ENCODE results near the gene KMT2C. TPM values are rescaled to one million over a fixed set of nuclear protein-coding genes. Genes with fewer than 3 reads are reported as not detected.
"Not testable (repeated sequence)": the region's sequence is repeated elsewhere in the genome, so short reads cannot be mapped to it uniquely, and the experiment has no call there.

Gene KMT2C
- polyA plus RNA-seq, 2 donors, result 8.2 to 11.7 TPM

GRCh38 chr7:152333134-152333533 is 102.7 kb downstream of the KMT2C start:
- Histone ChIP-seq H3K27me3 (ENCODE audit: control insufficient read depth in 1 of 2, insufficient read depth in 2 of 2, low read length in 2 of 2) (no peaks in the 10 kb centered on the region), H3K4me3 (ENCODE audit: low read depth in 1 of 2, low read length in 2 of 2) (no peak overlapping the region), H3K9me3 (ENCODE audit: control insufficient read depth in 2 of 2, insufficient read depth in 1 of 2, low read depth in 1 of 2, low read length in 1 of 2) (no peaks in the 10 kb centered on the region), H3K4me1 (ENCODE audit: control insufficient read depth in 2 of 2, insufficient read depth in 2 of 2, low read length in 1 of 2) (peaks cover 0 to 2% of the 10 kb centered on the region in 2 donors), H3K36me3 (ENCODE audit: control insufficient read depth in 2 of 2, insufficient read depth in 2 of 2, low read length in 1 of 2) (peaks cover 2 to 8% of the 10 kb centered on the region in 2 donors), H3K27ac (ENCODE audit: low read depth in 2 of 2, low read length in 1 of 2) (no peak overlapping the region)
- 96 to 100% methylated on average over 2 of the region's 2 CpGs for WGBS, 2 donors

GRCh38 chr7:152330827-152331226 is 105.0 kb downstream of the KMT2C start:
- WGBS, 2 donors, result 88 to 91% methylated on average over 2 of the region's 2 CpGs
- no peak overlapping the region for H3K4me3 ChIP-seq (ENCODE audit: low read depth in 1 of 2, low read length in 2 of 2)
- no peak overlapping the region for H3K27ac ChIP-seq (ENCODE audit: low read depth in 2 of 2, low read length in 1 of 2)
- no peaks in the 10 kb centered on the region for H3K9me3 ChIP-seq (ENCODE audit: control insufficient read depth in 2 of 2, insufficient read depth in 1 of 2, low read depth in 1 of 2, low read length in 1 of 2)
- no peaks in the 10 kb centered on the region for H3K27me3 ChIP-seq (ENCODE audit: control insufficient read depth in 1 of 2, insufficient read depth in 2 of 2, low read length in 2 of 2)
- peaks cover 0 to 2% of the 10 kb centered on the region in 2 donors for H3K4me1 ChIP-seq (ENCODE audit: control insufficient read depth in 2 of 2, insufficient read depth in 2 of 2, low read length in 1 of 2)
- peaks cover 2 to 8% of the 10 kb centered on the region in 2 donors for H3K36me3 ChIP-seq (ENCODE audit: control insufficient read depth in 2 of 2, insufficient read depth in 2 of 2, low read length in 1 of 2)

GRCh38 chr7:152329469-152329868 is 106.3 kb downstream of the KMT2C start:
- peaks cover 2 to 8% of the 10 kb centered on the region in 2 donors for H3K36me3 ChIP-seq (ENCODE audit: control insufficient read depth in 2 of 2, insufficient read depth in 2 of 2, low read length in 1 of 2)

GRCh38 chr7:152328234-152328633 is 107.6 kb downstream of the KMT2C start:
- Histone ChIP-seq H3K27me3 (ENCODE audit: control insufficient read depth in 1 of 2, insufficient read depth in 2 of 2, low read length in 2 of 2) (no peaks in the 10 kb centered on the region), H3K27ac (ENCODE audit: low read depth in 2 of 2, low read length in 1 of 2) (no peak overlapping the region), H3K36me3 (ENCODE audit: control insufficient read depth in 2 of 2, insufficient read depth in 2 of 2, low read length in 1 of 2) (peaks cover 2 to 8% of the 10 kb centered on the region in 2 donors), H3K9me3 (ENCODE audit: control insufficient read depth in 2 of 2, insufficient read depth in 1 of 2, low read depth in 1 of 2, low read length in 1 of 2) (no peaks in the 10 kb centered on the region), H3K4me1 (ENCODE audit: control insufficient read depth in 2 of 2, insufficient read depth in 2 of 2, low read length in 1 of 2) (peaks cover 0 to 2% of the 10 kb centered on the region in 2 donors), H3K4me3 (ENCODE audit: low read depth in 1 of 2, low read length in 2 of 2) (no peak overlapping the region)
- 100% methylated on average over 1 of the region's 1 CpG for WGBS, 2 donors

More at GRCh38 chr7:152329469-152329868, 106.3 kb downstream of the KMT2C start:
- no peaks in the 10 kb centered on the region for H3K27me3 ChIP-seq (ENCODE audit: control insufficient read depth in 1 of 2, insufficient read depth in 2 of 2, low read length in 2 of 2)
- H3K4me1 ChIP-seq (ENCODE audit: control insufficient read depth in 2 of 2, insufficient read depth in 2 of 2, low read length in 1 of 2), result peaks cover 0 to 2% of the 10 kb centered on the region in 2 donors
- H3K27ac ChIP-seq (ENCODE audit: low read depth in 2 of 2, low read length in 1 of 2), result no peak overlapping the region
- H3K9me3 ChIP-seq (ENCODE audit: control insufficient read depth in 2 of 2, insufficient read depth in 1 of 2, low read depth in 1 of 2, low read length in 1 of 2), result no peaks in the 10 kb centered on the region
- 94 to 95% methylated on average over 2 of the region's 2 CpGs for WGBS, 2 donors
- H3K4me3 ChIP-seq (ENCODE audit: low read depth in 1 of 2, low read length in 2 of 2), result no peak overlapping the region

- H3K27me3 ChIP-seq (ENCODE audit: control insufficient read depth in 1 of 2, insufficient read depth in 2 of 2, low read length in 2 of 2), result no peaks in the 10 kb centered on the region
- H3K27ac ChIP-seq (ENCODE audit: low read depth in 2 of 2, low read length in 1 of 2), result no peak overlapping the region
- no peak overlapping the region for H3K4me3 ChIP-seq (ENCODE audit: low read depth in 1 of 2, low read length in 2 of 2)
- 72 to 86% methylated on average over 2 of the region's 2 CpGs for WGBS, 2 donors
- H3K36me3 ChIP-seq (ENCODE audit: control insufficient read depth in 2 of 2, insufficient read depth in 2 of 2, low read length in 1 of 2), result no peaks in the 10 kb centered on the region
- H3K9me3 ChIP-seq (ENCODE audit: control insufficient read depth in 2 of 2, insufficient read depth in 1 of 2, low read depth in 1 of 2, low read length in 1 of 2), result no peaks in the 10 kb centered on the region
- no peaks in the 10 kb centered on the region for H3K4me1 ChIP-seq (ENCODE audit: control insufficient read depth in 2 of 2, insufficient read depth in 2 of 2, low read length in 1 of 2)
These were observed 120.0 kb downstream of the KMT2C start for GRCh38 chr7:152315845-152316244.

- WGBS, 2 donors, result 48 to 60% methylated on average over 1 of the region's 1 CpG
- Histone ChIP-seq H3K27me3 (ENCODE audit: control insufficient read depth in 1 of 2, insufficient read depth in 2 of 2, low read length in 2 of 2) (no peaks in the 10 kb centered on the region), H3K9me3 (ENCODE audit: control insufficient read depth in 2 of 2, insufficient read depth in 1 of 2, low read depth in 1 of 2, low read length in 1 of 2) (no peaks in the 10 kb centered on the region), H3K27ac (ENCODE audit: low read depth in 2 of 2, low read length in 1 of 2) (no peak overlapping the region), H3K4me3 (ENCODE audit: low read depth in 1 of 2, low read length in 2 of 2) (no peak overlapping the region), H3K36me3 (ENCODE audit: control insufficient read depth in 2 of 2, insufficient read depth in 2 of 2, low read length in 1 of 2) (no peaks in the 10 kb centered on the region), H3K4me1 (ENCODE audit: control insufficient read depth in 2 of 2, insufficient read depth in 2 of 2, low read length in 1 of 2) (no peaks in the 10 kb centered on the region)
These were observed 121.8 kb downstream of the KMT2C start for GRCh38 chr7:152313831-152314604.

GRCh38 chr7:152313217-152313616 is 122.6 kb downstream of the KMT2C start:
- H3K9me3 ChIP-seq (ENCODE audit: control insufficient read depth in 2 of 2, insufficient read depth in 1 of 2, low read depth in 1 of 2, low read length in 1 of 2), result no peaks in the 10 kb centered on the region
- no peaks in the 10 kb centered on the region for H3K36me3 ChIP-seq (ENCODE audit: control insufficient read depth in 2 of 2, insufficient read depth in 2 of 2, low read length in 1 of 2)
- no peaks in the 10 kb centered on the region for H3K27me3 ChIP-seq (ENCODE audit: control insufficient read depth in 1 of 2, insufficient read depth in 2 of 2, low read length in 2 of 2)
- no peak overlapping the region for H3K4me3 ChIP-seq (ENCODE audit: low read depth in 1 of 2, low read length in 2 of 2)
- H3K4me1 ChIP-seq (ENCODE audit: control insufficient read depth in 2 of 2, insufficient read depth in 2 of 2, low read length in 1 of 2), result no peaks in the 10 kb centered on the region
- no peak overlapping the region for H3K27ac ChIP-seq (ENCODE audit: low read depth in 2 of 2, low read length in 1 of 2)

GRCh38 chr7:152312316-152312715 is 123.5 kb downstream of the KMT2C start:
- WGBS, 2 donors, result 71 to 80% methylated on average over 2 of the region's 2 CpGs
- no peak overlapping the region for H3K4me3 ChIP-seq (ENCODE audit: low read depth in 1 of 2, low read length in 2 of 2)
- H3K27ac ChIP-seq (ENCODE audit: low read depth in 2 of 2, low read length in 1 of 2), result no peak overlapping the region
- no peaks in the 10 kb centered on the region for H3K27me3 ChIP-seq (ENCODE audit: control insufficient read depth in 1 of 2, insufficient read depth in 2 of 2, low read length in 2 of 2)
- H3K36me3 ChIP-seq (ENCODE audit: control insufficient read depth in 2 of 2, insufficient read depth in 2 of 2, low read length in 1 of 2), result peaks cover 0 to 2% of the 10 kb centered on the region in 2 donors
- H3K9me3 ChIP-seq (ENCODE audit: control insufficient read depth in 2 of 2, insufficient read depth in 1 of 2, low read depth in 1 of 2, low read length in 1 of 2), result no peaks in the 10 kb centered on the region
- H3K4me1 ChIP-seq (ENCODE audit: control insufficient read depth in 2 of 2, insufficient read depth in 2 of 2, low read length in 1 of 2), result no peaks in the 10 kb centered on the region

GRCh38 chr7:152307902-152308301 is 127.9 kb downstream of the KMT2C start:
- Histone ChIP-seq H3K27me3 (ENCODE audit: control insufficient read depth in 1 of 2, insufficient read depth in 2 of 2, low read length in 2 of 2) (no peaks in the 10 kb centered on the region), H3K4me3 (ENCODE audit: low read depth in 1 of 2, low read length in 2 of 2) (no peak overlapping the region), H3K36me3 (ENCODE audit: control insufficient read depth in 2 of 2, insufficient read depth in 2 of 2, low read length in 1 of 2) (peaks cover 0 to 3% of the 10 kb centered on the region in 2 donors), H3K27ac (ENCODE audit: low read depth in 2 of 2, low read length in 1 of 2) (no peak overlapping the region), H3K9me3 (ENCODE audit: control insufficient read depth in 2 of 2, insufficient read depth in 1 of 2, low read depth in 1 of 2, low read length in 1 of 2) (no peaks in the 10 kb centered on the region), H3K4me1 (ENCODE audit: control insufficient read depth in 2 of 2, insufficient read depth in 2 of 2, low read length in 1 of 2) (no peaks in the 10 kb centered on the region)

GRCh38 chr7:152299542-152300143 is 136.2 kb downstream of the KMT2C start:
- H3K9me3 ChIP-seq (ENCODE audit: control insufficient read depth in 2 of 2, insufficient read depth in 1 of 2, low read depth in 1 of 2, low read length in 1 of 2); H3K4me3 ChIP-seq (ENCODE audit: low read depth in 1 of 2, low read length in 2 of 2); H3K27me3 ChIP-seq (ENCODE audit: control insufficient read depth in 1 of 2, insufficient read depth in 2 of 2, low read length in 2 of 2); H3K4me1 ChIP-seq (ENCODE audit: control insufficient read depth in 2 of 2, insufficient read depth in 2 of 2, low read length in 1 of 2); H3K36me3 ChIP-seq (ENCODE audit: control insufficient read depth in 2 of 2, insufficient read depth in 2 of 2, low read length in 1 of 2); H3K27ac ChIP-seq (ENCODE audit: low read depth in 2 of 2, low read length in 1 of 2): not testable (repeated sequence)
- 99% methylated on average over 2 of the region's 2 CpGs for WGBS, 2 donors

Data from esophagus (tissue), 2 donors.